ENCODE measurements around the gene PLCL2.

The PLCL2 gene

GRCh38 chr3:16855497-16855896 lies 29.3 kb upstream of the PLCL2 start:
- Histone ChIP-seq H3K79me2 (ENCODE audit: insufficient read depth, low read length) (no peaks in the 10 kb centered on the region), H3K27me3 (ENCODE audit: insufficient read depth, low read length) (no peaks in the 10 kb centered on the region), H3K4me1 (ENCODE audit: insufficient read depth, low read length, severe bottlenecking) (peaks cover 3% of the 10 kb centered on the region), H3F3A (ENCODE audit: insufficient read depth, low read length) (no peaks in the 10 kb centered on the region), H3K27ac (ENCODE audit: low read depth, low read length, poor library complexity, severe bottlenecking) (no peak overlapping the region), H3K9me2 (ENCODE audit: low read depth, low read length) (no peaks in the 10 kb centered on the region), H4K20me1 (ENCODE audit: insufficient read depth, low read length) (no peaks in the 10 kb centered on the region), H3K9ac (ENCODE audit: low read length) (no peak overlapping the region), H3K36me3 (ENCODE audit: insufficient read depth, low read length) (no peaks in the 10 kb centered on the region), H3K9me3 (ENCODE audit: low read length) (no peaks in the 10 kb centered on the region), H3K4me2 (ENCODE audit: low read length) (no peak overlapping the region), H3K4me3 (ENCODE audit: low read depth, low read length, poor library complexity, severe bottlenecking) (no peak overlapping the region), H2AFZ (ENCODE audit: low read length) (no peak overlapping the region)
- no peak for TF ChIP-seq EZH2 (IDR thresholded peaks at IDR 0.05; ENCODE audit: borderline replicate concordance, low read length)
- no peak for TF ChIP-seq CTCF (IDR thresholded peaks at IDR 0.05; ENCODE audit: low read length)

GRCh38 chr3:16860234-16860633 lies 24.5 kb upstream of the PLCL2 start:
- Histone ChIP-seq H3K9me2 (ENCODE audit: low read depth, low read length) (no peaks in the 10 kb centered on the region), H2AFZ (ENCODE audit: low read length) (no peak overlapping the region), H3K4me1 (ENCODE audit: insufficient read depth, low read length, severe bottlenecking) (peaks cover 3% of the 10 kb centered on the region), H3K27me3 (ENCODE audit: insufficient read depth, low read length) (no peaks in the 10 kb centered on the region), H3K9ac (ENCODE audit: low read length) (no peak overlapping the region), H3K36me3 (ENCODE audit: insufficient read depth, low read length) (no peaks in the 10 kb centered on the region), H3F3A (ENCODE audit: insufficient read depth, low read length) (no peaks in the 10 kb centered on the region), H3K27ac (ENCODE audit: low read depth, low read length, poor library complexity, severe bottlenecking) (no peak overlapping the region), H3K9me3 (ENCODE audit: low read length) (no peaks in the 10 kb centered on the region), H3K4me2 (ENCODE audit: low read length) (no peak overlapping the region), H4K20me1 (ENCODE audit: insufficient read depth, low read length) (no peaks in the 10 kb centered on the region), H3K79me2 (ENCODE audit: insufficient read depth, low read length) (no peaks in the 10 kb centered on the region), H3K4me3 (ENCODE audit: low read depth, low read length, poor library complexity, severe bottlenecking) (no peak overlapping the region)
- TF ChIP-seq EZH2 (IDR thresholded peaks at IDR 0.05; ENCODE audit: borderline replicate concordance, low read length) (no peak), CTCF (IDR thresholded peaks at IDR 0.05; ENCODE audit: low read length) (no peak)

GRCh38 chr3:16861432-16861831 lies 23.3 kb upstream of the PLCL2 start:
- TF ChIP-seq EZH2 (IDR thresholded peaks at IDR 0.05; ENCODE audit: borderline replicate concordance, low read length), result no peak
- TF ChIP-seq CTCF (IDR thresholded peaks at IDR 0.05; ENCODE audit: low read length), result no peak
- no peaks in the 10 kb centered on the region for H3K79me2 ChIP-seq (ENCODE audit: insufficient read depth, low read length)
- H3F3A ChIP-seq (ENCODE audit: insufficient read depth, low read length), result no peaks in the 10 kb centered on the region
- no peaks in the 10 kb centered on the region for H3K36me3 ChIP-seq (ENCODE audit: insufficient read depth, low read length)
- no peaks in the 10 kb centered on the region for H4K20me1 ChIP-seq (ENCODE audit: insufficient read depth, low read length)
- H3K27me3 ChIP-seq (ENCODE audit: insufficient read depth, low read length), result no peaks in the 10 kb centered on the region
- H3K4me2 ChIP-seq (ENCODE audit: low read length), result no peak overlapping the region
- no peak overlapping the region for H2AFZ ChIP-seq (ENCODE audit: low read length)
- H3K9me2 ChIP-seq (ENCODE audit: low read depth, low read length), result no peaks in the 10 kb centered on the region
- H3K27ac ChIP-seq (ENCODE audit: low read depth, low read length, poor library complexity, severe bottlenecking), result no peak overlapping the region
- no peaks in the 10 kb centered on the region for H3K9me3 ChIP-seq (ENCODE audit: low read length)
- no peak overlapping the region for H3K9ac ChIP-seq (ENCODE audit: low read length)
- H3K4me1 ChIP-seq (ENCODE audit: insufficient read depth, low read length, severe bottlenecking), result peaks cover 6% of the 10 kb centered on the region
- no peak overlapping the region for H3K4me3 ChIP-seq (ENCODE audit: low read depth, low read length, poor library complexity, severe bottlenecking)

All from OCI-LY1 (cell line).